Measurements from ENCODE around the gene F9. TPM values are rescaled to one million over a fixed set of nuclear protein-coding genes. Genes with fewer than 3 reads are reported as not detected.
A peak's percentile ranks its signal among the peaks of the same experiment; 100 is the strongest.

The F9 gene
- total RNA-seq, 1 donor from 2014 or later: not detected

DNA sequence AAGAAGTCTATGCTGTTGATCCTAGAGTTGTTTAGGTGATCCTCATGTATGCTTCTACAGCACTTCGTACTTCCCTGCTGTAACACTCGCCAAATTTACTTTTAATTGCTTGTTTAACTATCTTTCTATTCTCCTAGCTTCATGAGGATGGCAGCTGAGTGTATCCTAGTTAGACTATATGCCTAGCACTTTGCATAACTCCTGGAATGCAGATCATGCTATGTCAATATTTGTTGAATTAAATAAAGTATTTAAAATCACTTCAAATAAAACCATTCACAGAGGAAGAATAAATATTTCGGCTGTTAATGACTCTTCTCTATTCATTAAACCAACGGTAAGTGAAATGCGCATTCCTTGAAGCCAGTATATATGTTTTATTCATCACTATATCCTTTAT lies 55.1 kb downstream of the F9 start:
- H3K9me3 ChIP-seq (ENCODE audit: insufficient read depth, low read depth, low read length): no peaks in the 10 kb centered on the region
- Mint-ChIP-seq H3K4me1 (ENCODE audit: low read depth, unreplicated experiment) (no peaks in the 10 kb centered on the region), H3K4me3 (ENCODE audit: unreplicated experiment) (no peak overlapping the region), H3K36me3 (ENCODE audit: low read depth, unreplicated experiment) (no peaks in the 10 kb centered on the region), H3K27me3 (ENCODE audit: low read depth, unreplicated experiment) (no peaks in the 10 kb centered on the region), H3K9me3 (ENCODE audit: unreplicated experiment) (no peaks in the 10 kb centered on the region), H3K27ac (ENCODE audit: unreplicated experiment) (no peak overlapping the region)
- H3K27ac ChIP-seq (ENCODE audit: low read depth, low read length): no peak overlapping the region
- DNase-seq (ENCODE audit: low read depth): no peak
- TF ChIP-seq EZH2 (IDR thresholded peaks at IDR 0.05; ENCODE audit: insufficient read depth, low read length): no peak
- TF ChIP-seq CTCF (IDR thresholded peaks at IDR 0.05; ENCODE audit: insufficient read depth, low read depth, low read length): no peak
- no peaks in the 10 kb centered on the region for H3K27me3 ChIP-seq (ENCODE audit: insufficient read depth, low read length)
- H3K4me2 ChIP-seq (ENCODE audit: low read length): no peak overlapping the region
- H3K4me1 ChIP-seq (ENCODE audit: insufficient read depth, low read length): no peaks in the 10 kb centered on the region
- no peaks in the 10 kb centered on the region for H4K20me1 ChIP-seq (ENCODE audit: insufficient read depth, low read length)
- no peaks in the 10 kb centered on the region for H3K36me3 ChIP-seq (ENCODE audit: insufficient read depth, low read length)
- no peak overlapping the region for H3K9ac ChIP-seq (ENCODE audit: low read length)
- no peaks in the 10 kb centered on the region for H3K79me2 ChIP-seq (ENCODE audit: insufficient read depth, low read length)
- H3K4me3 ChIP-seq (ENCODE audit: insufficient read depth, low read depth, low read length): no peak overlapping the region
- H2AFZ ChIP-seq (ENCODE audit: low read depth, low read length): no peak overlapping the region
- FAIRE-seq: no peak

GRCh38 chrX:139596068-139596467 lies 65.5 kb downstream of the F9 start:
- no peaks in the 10 kb centered on the region for H3K79me2 ChIP-seq (ENCODE audit: insufficient read depth, low read length)
- no peak overlapping the region for H3K4me2 ChIP-seq (ENCODE audit: low read length)
- no peaks in the 10 kb centered on the region for H3K9me3 Mint-ChIP-seq (ENCODE audit: unreplicated experiment)

More at GRCh38 chrX:139596068-139596467, 65.5 kb downstream of the F9 start:
- peak; percentile 56 for FAIRE-seq
- Mint-ChIP-seq H3K36me3 (ENCODE audit: low read depth, unreplicated experiment) (no peaks in the 10 kb centered on the region), H3K27ac (ENCODE audit: unreplicated experiment) (no peak overlapping the region), H3K27me3 (ENCODE audit: low read depth, unreplicated experiment) (no peaks in the 10 kb centered on the region), H3K4me3 (ENCODE audit: unreplicated experiment) (no peak overlapping the region), H3K4me1 (ENCODE audit: low read depth, unreplicated experiment) (no peaks in the 10 kb centered on the region)
- DNase-seq (ENCODE audit: low read depth): no peak
- TF ChIP-seq CTCF (IDR thresholded peaks at IDR 0.05; ENCODE audit: insufficient read depth, low read depth, low read length) (no peak), EZH2 (IDR thresholded peaks at IDR 0.05; ENCODE audit: insufficient read depth, low read length) (no peak)
- Histone ChIP-seq H3K36me3 (ENCODE audit: insufficient read depth, low read length) (no peaks in the 10 kb centered on the region), H3K27me3 (ENCODE audit: insufficient read depth, low read length) (no peaks in the 10 kb centered on the region), H3K4me3 (ENCODE audit: insufficient read depth, low read depth, low read length) (no peak overlapping the region), H4K20me1 (ENCODE audit: insufficient read depth, low read length) (no peaks in the 10 kb centered on the region), H3K9ac (ENCODE audit: low read length) (no peak overlapping the region), H3K9me3 (ENCODE audit: insufficient read depth, low read depth, low read length) (no peaks in the 10 kb centered on the region), H3K4me1 (ENCODE audit: insufficient read depth, low read length) (no peaks in the 10 kb centered on the region), H2AFZ (ENCODE audit: low read depth, low read length) (no peak overlapping the region), H3K27ac (ENCODE audit: low read depth, low read length) (no peak overlapping the region)

Measured in astrocyte (in vitro differentiated cells and primary cell).